ENCODE measurements around the gene AKAP1.

The AKAP1 gene

DNA sequence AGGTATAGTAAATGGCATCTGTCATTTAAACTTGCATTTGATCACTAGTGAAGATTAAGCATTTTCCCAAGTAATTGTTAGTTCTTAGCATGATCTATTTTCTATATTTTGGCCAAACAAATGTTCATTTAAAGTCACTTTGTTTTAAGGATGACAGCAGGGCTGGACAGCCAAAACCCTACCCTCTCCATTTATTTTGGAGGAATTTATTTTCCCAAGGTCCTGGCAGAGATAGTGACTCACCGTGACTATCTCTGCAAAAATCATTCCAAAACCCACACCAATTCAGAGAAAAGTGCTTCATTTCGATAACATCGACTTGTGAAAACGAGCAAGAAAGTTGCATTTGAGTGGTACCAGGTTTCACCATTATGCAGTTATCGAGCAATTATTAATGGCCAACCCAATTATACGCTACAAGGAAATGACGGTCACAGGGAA is 665 bp upstream of the AKAP1 start:
- no peak for DNase-seq (ENCODE audit: low read depth)
- TF ChIP-seq, protein P1, sequence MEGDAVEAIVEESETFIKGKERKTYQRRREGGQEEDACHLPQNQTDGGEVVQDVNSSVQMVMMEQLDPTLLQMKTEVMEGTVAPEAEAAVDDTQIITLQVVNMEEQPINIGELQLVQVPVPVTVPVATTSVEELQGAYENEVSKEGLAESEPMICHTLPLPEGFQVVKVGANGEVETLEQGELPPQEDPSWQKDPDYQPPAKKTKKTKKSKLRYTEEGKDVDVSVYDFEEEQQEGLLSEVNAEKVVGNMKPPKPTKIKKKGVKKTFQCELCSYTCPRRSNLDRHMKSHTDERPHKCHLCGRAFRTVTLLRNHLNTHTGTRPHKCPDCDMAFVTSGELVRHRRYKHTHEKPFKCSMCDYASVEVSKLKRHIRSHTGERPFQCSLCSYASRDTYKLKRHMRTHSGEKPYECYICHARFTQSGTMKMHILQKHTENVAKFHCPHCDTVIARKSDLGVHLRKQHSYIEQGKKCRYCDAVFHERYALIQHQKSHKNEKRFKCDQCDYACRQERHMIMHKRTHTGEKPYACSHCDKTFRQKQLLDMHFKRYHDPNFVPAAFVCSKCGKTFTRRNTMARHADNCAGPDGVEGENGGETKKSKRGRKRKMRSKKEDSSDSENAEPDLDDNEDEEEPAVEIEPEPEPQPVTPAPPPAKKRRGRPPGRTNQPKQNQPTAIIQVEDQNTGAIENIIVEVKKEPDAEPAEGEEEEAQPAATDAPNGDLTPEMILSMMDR (IDR thresholded peaks at IDR 0.05; ENCODE audit: control insufficient read depth, insufficient read depth, low read depth, low read length, missing control alignments), result no peak
- H3K4me3 ChIP-seq (ENCODE audit: control insufficient read depth, low read depth, low read length), result peak overlapping the region; percentile 98

DNA sequence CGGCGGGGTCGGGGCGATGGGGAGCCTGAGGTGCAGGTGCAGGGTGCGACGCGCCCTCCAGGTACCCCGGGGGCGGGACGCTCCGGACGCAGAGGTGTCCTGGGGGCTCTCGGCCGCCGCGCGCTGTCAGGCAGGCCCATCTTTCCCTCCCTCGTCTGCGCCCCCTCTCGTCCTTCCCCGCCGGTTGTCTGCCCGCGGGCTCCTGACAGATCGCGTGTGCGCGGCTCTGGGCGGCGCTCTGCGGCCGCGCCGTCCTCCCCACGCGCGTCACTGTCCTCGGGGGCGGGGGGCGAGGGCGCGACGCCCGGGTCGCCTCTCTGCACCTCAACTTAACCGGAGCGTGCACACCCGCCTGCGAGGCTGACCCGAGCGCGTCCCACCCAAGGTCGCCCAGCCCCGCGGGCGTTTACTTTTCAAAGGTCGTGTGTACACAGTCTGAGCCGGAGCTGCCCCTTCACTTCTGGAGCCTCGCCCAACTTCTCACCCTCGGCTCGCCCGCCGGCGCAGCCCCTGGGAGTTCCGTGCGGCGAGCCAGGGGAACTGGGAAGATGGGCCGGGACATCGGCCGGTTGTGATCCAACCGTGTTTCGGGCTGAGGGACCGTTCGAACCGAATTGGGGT is 512 bp downstream of the AKAP1 start:
- no peak for DNase-seq (ENCODE audit: low read depth)
- TF ChIP-seq, protein P1 (IDR thresholded peaks at IDR 0.05; ENCODE audit: control insufficient read depth, insufficient read depth, low read depth, low read length, missing control alignments), result peak; percentile 21
- H3K4me3 ChIP-seq (ENCODE audit: control insufficient read depth, low read depth, low read length), result peak overlapping the region; percentile 78

DNA sequence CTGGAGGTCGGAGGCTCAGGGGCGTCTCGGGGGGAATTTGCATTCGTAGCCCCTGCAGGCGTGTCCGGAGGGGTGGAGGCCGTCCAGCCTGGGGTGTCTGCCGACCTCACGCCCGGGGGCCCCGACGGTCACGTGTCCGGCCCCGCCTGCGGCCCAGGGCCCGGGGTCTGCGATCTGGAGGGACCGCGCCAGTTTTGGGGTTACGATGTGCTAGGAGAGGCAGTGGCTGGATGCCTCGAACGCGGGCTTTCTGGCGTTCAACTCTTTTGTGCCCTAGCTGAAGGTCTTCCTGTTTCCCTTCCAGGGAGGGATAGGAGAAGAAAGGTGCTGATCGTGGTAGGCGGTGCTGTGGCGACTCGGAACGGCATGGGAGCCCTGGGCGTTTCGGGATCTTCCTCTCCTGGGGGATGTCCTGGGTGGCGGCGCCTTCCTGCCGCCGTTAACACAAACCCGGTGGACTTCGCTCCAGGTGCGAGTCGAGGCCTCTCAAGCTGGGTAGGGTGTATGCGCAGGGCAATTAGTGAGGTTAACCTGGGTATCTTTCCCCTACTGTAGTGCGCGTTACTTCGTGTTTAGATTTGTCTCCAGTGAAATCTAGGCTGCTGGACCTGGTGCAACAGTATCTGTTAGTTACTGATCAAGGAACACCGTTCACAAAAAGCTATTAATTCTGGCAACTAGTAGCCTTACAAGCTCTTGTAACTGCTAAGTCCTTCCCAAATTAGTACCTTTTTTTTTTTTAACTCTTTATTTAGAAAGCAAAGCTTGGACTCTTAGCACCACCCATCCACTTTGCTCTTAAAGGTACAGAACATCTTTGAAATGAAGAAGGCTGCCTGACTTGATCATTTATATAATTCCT is 1.3 kb downstream of the AKAP1 start:
- TF ChIP-seq, protein P1 (IDR thresholded peaks at IDR 0.05; ENCODE audit: control insufficient read depth, insufficient read depth, low read depth, low read length, missing control alignments), result no peak
- no peak for DNase-seq (ENCODE audit: low read depth)
- peak overlapping the region; percentile 78 for H3K4me3 ChIP-seq (ENCODE audit: control insufficient read depth, low read depth, low read length)

DNA sequence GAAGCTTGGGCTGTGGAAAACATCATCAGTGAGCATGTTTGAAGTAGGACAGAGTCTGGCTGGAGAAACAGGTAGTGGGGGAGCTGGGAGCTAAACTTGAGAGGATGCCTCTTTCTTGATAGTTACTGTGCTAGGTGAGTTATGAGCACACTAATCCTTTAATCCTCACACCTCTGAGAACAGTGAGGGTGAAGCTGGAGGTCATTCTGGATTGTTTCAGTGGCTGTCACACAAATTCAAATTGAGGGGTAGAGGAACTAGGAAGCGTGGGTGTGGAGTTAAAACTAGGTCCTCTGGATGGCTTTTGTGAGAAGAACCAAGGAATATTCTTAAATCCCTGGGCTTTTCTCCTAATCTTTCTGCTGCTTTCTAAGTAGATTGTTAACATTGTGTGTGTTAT is 3.3 kb downstream of the AKAP1 start:
- H3K4me3 ChIP-seq (ENCODE audit: control insufficient read depth, low read depth, low read length), result no peak overlapping the region
- DNase-seq (ENCODE audit: low read depth), result no peak
- TF ChIP-seq, protein P1 (IDR thresholded peaks at IDR 0.05; ENCODE audit: control insufficient read depth, insufficient read depth, low read depth, low read length, missing control alignments), result no peak

DNA sequence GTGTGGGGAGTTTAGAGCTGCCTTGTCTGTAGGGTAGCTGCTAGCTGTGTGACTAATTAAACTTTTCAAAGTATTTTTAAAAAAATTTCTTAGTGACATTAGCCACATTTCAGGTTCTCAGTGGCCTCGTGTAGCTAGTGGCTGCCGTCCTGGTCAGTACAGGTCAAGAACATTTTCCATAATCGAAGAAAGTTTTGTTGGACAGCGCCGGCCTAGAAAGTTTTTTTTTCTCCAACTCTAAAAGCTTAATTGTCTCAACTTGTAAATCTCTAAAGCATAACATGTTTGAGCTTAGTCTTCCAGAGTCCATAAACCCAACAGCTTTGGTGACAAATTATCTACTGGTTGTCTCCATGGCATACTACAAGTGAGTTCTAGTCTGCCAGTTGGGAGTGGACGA is 4.3 kb downstream of the AKAP1 start:
- TF ChIP-seq, protein P1 (IDR thresholded peaks at IDR 0.05; ENCODE audit: control insufficient read depth, insufficient read depth, low read depth, low read length, missing control alignments), result no peak
- no peak overlapping the region for H3K4me3 ChIP-seq (ENCODE audit: control insufficient read depth, low read depth, low read length)
- no peak for DNase-seq (ENCODE audit: low read depth)

DNA sequence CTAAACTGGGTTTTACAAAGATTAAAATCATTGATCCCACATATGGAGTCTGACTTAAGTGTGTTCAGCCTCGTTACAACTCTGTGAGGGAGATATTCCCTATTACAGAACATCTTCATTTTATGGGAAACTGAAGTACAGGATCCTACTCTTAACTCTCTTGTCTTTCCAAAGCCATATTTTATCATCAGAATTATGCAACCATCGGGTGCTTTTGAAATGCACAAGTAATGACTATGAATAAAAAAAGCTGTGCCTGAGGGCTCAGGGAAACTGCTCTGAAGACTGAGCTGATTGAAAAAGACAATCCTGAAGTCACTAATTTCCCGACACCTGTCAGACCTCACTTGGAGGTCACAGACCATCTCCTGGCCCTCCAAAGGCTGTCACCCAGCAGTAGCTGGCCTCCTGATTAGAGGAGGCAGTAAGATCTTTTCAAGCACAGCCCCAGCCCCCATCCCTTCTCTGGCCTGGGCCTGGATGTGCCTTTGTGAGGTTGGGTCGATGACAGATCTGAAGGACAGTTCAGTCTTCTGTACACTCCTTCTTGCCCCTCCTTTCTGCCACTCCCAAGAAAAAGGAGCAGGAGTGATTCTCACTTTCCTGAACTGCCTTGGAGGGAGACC is 5.6 kb downstream of the AKAP1 start:
- no peak overlapping the region for H3K4me3 ChIP-seq (ENCODE audit: control insufficient read depth, low read depth, low read length)
- DNase-seq (ENCODE audit: low read depth), result peak; percentile 29
- TF ChIP-seq, protein P1 (IDR thresholded peaks at IDR 0.05; ENCODE audit: control insufficient read depth, insufficient read depth, low read depth, low read length, missing control alignments), result no peak
